Keratinocyte (primary cell): ENCODE data around the gene CCDC15. TPM values are rescaled to one million over a fixed set of nuclear protein-coding genes. Genes with fewer than 3 reads are reported as not detected.
A peak's percentile ranks its signal among the peaks of the same experiment; 100 is the strongest.

Source experiments
- DNase-seq: peaks from one replicate; pipeline ENCODE4 v3.0.0-alpha.2; 2011; ENCODE audit warnings: low read depth, missing footprints, low spot score
- FAIRE-seq: peaks from 2 replicates; lab custom pipeline; 2011; peaks lifted over from hg19 to GRCh38; lab: Jason Lieb, UNC
- H2AFZ ChIP-seq: 2 replicates; pipeline ENCODE4 v1.6.0; 2012; ENCODE audit warnings: low read length, control low read depth, inconsistent platforms; ENCODE audit not compliant: control insufficient read depth
- H3K27ac ChIP-seq: 2 replicates; pipeline ENCODE4 v1.5.1; 2011; ENCODE audit warnings: low read length; ENCODE audit not compliant: control insufficient read depth, insufficient read depth
- H3K27me3 ChIP-seq: 3 replicates; pipeline ENCODE4 v1.6.0; 2011; ENCODE audit warnings: low read length; ENCODE audit not compliant: control insufficient read depth, insufficient read depth; ENCODE audit errors: extremely low read depth
- H3K36me3 ChIP-seq, 2 experiments: 2 replicates in 1 of 2; 3 replicates in 1 of 2; pipeline ENCODE4 v1.5.1; 2011; ENCODE audit warnings: low read length in 2 of 2, mild to moderate bottlenecking in 1 of 2; ENCODE audit not compliant: control insufficient read depth in 2 of 2, insufficient read depth in 2 of 2; ENCODE audit errors: extremely low read depth in 1 of 2
- H3K4me1 ChIP-seq: 3 replicates; pipeline ENCODE4 v1.5.1; 2011; ENCODE audit warnings: low read length; ENCODE audit not compliant: control insufficient read depth, insufficient read depth; ENCODE audit errors: extremely low read depth
- H3K4me2 ChIP-seq: 3 replicates; pipeline ENCODE4 v1.6.0; 2011; ENCODE audit warnings: low read depth, low read length; ENCODE audit not compliant: control insufficient read depth, insufficient read depth; ENCODE audit errors: extremely low read depth
- H3K4me3 ChIP-seq, 3 experiments: fragments of 200-600 bp in 1 of 3; sonication (generic) in 1 of 3; 2 replicates in 2 of 3; 3 replicates in 1 of 3; pipeline ENCODE4 v1.5.1; 2011 to 2016; ENCODE audit warnings: low read length in 3 of 3, mild to moderate bottlenecking in 3 of 3, control low read depth in 2 of 3, inconsistent platforms in 1 of 3, low read depth in 1 of 3, mixed read lengths in 1 of 3, mixed run types in 1 of 3, moderate library complexity in 1 of 3; ENCODE audit not compliant: control insufficient read depth in 2 of 3, insufficient read depth in 2 of 3; ENCODE audit errors: extremely low read depth in 1 of 3
- H3K79me2 ChIP-seq: 2 replicates; pipeline ENCODE4 v1.6.0; 2012; ENCODE audit warnings: low read length; ENCODE audit not compliant: control insufficient read depth, insufficient read depth
- H3K9ac ChIP-seq: 3 replicates; pipeline ENCODE4 v1.6.0; 2011; ENCODE audit warnings: low read length; ENCODE audit not compliant: control insufficient read depth, insufficient read depth; ENCODE audit errors: extremely low read depth
- H3K9me1 ChIP-seq: 3 replicates; pipeline ENCODE4 v1.6.0; 2011; ENCODE audit warnings: low read length; ENCODE audit not compliant: control insufficient read depth, insufficient read depth; ENCODE audit errors: extremely low read depth
- H3K9me3 ChIP-seq: 2 replicates; pipeline ENCODE4 v1.5.1; 2012; ENCODE audit warnings: low read depth, low read length; ENCODE audit not compliant: control insufficient read depth
- H4K20me1 ChIP-seq: 3 replicates; pipeline ENCODE4 v1.6.0; 2011; ENCODE audit warnings: low read length; ENCODE audit not compliant: control insufficient read depth, insufficient read depth; ENCODE audit errors: extremely low read depth
- CTCF ChIP-seq, 3 experiments: IDR thresholded peaks in 1 of 3; conservative IDR thresholded peaks in 1 of 3; optimal IDR thresholded peaks in 1 of 3; 2 replicates in 2 of 3; 3 replicates in 1 of 3; pipeline versions ENCODE3 to v1.5.1; 2011; ENCODE audit warnings: low read length in 3 of 3, mild to moderate bottlenecking in 3 of 3, moderate library complexity in 2 of 3, control low read depth in 1 of 3, inconsistent platforms in 1 of 3; ENCODE audit not compliant: insufficient read depth in 2 of 3; ENCODE audit errors: extremely low read depth in 1 of 3
- EZH2 ChIP-seq: IDR thresholded peaks from one replicate; pipeline ENCODE4 v1.6.1; 2012; ENCODE audit warnings: inconsistent platforms, mild to moderate bottlenecking, low read length, moderate library complexity
- dilution Hi-C: fragments of 300-500 bp; cut with MboI; formaldehyde crosslinking; loops from one replicate; pipeline ENCODE4 v1.7.0; 2020; ENCODE audit warnings: low sequenced_read_pairs; ENCODE audit not compliant: extremely low pct_ligation_motif_present
- polyA plus RNA-seq, 5 experiments: library from polyadenylated mRNA; depleted of rRNA in 3 of 5; stranded (reverse) in 3 of 5; stranded (forward) in 1 of 5; unstranded in 1 of 5; fragments of >200 nt; gene quantifications; 1 replicate in 1 of 5; 2 replicates in 3 of 5; 3 replicates in 1 of 5; pipeline versions ENCODE4 v1.2.1 to v1.2.3, GENCODE V29; 2011 to 2012; ENCODE audit warnings: missing spikeins in 2 of 5, low read depth in 1 of 5, low replicate concordance in 1 of 5

Gene CCDC15
- polyA plus RNA-seq, 1 donor (not counting 4 experiments of a cell fraction or from before 2014, with no cell fraction given), result 2.0 TPM

DNA sequence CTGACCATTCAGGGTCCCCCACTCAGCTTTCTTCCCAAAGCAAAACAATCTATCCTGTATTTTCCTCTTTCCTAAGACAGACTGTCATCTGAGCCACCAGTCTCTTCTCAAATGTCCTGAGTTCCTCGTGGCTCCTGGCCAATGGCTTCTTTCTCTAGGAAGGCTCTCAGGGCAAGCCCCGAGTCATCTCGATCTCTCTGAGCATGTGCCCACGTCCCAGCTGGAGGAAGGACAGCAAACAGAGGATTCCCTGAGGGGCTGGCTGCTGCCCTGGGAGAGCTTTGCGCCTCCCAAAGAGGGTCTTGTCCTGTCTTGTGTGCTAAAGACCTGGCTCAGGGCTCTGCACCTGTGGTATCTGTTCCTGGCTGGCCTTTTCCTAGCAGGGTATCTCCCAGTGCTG is 117.4 kb downstream of the CCDC15 start:
- Histone ChIP-seq H3K9me1 (no peaks in the 10 kb centered on the region), H3K9ac (peak overlapping the region; percentile 24), H3K4me1 (peaks cover 35% of the 10 kb centered on the region), H3K4me3 (no peak overlapping the region), H4K20me1 (no peaks in the 10 kb centered on the region), H3K79me2 (no peaks in the 10 kb centered on the region), H3K4me2 (peak overlapping the region; percentile 52), H3K27ac (peak overlapping the region; percentile 62), H2AFZ (peak overlapping the region; percentile 27), H3K27me3 (no peaks in the 10 kb centered on the region), H3K9me3 (no peaks in the 10 kb centered on the region), H3K36me3 (no peaks in the 10 kb centered on the region)
- no peak for TF ChIP-seq EZH2
- TF ChIP-seq CTCF (optimal IDR thresholded peaks at IDR 0.05 in 1 of 3, IDR thresholded peaks at IDR 0.05 in 1 of 3, conservative IDR thresholded peaks at IDR 0.05 in 1 of 3; ENCODE audit: extremely low read depth in 1 of 3, insufficient read depth in 2 of 3, low read length in 3 of 3), result no peak
- dilution Hi-C loops, result no loop called here
- FAIRE-seq (no peak), DNase-seq (no peak)

GRCh38 chr11:125071846-125072217 is 117.8 kb downstream of the CCDC15 start:
- Histone ChIP-seq H2AFZ (no peak overlapping the region), H3K27ac (no peak overlapping the region), H3K4me2 (no peak overlapping the region), H3K79me2 (no peaks in the 10 kb centered on the region), H3K4me1 (peaks cover 35% of the 10 kb centered on the region), H3K27me3 (no peaks in the 10 kb centered on the region), H3K9me3 (no peaks in the 10 kb centered on the region), H3K9ac (no peak overlapping the region), H3K9me1 (no peaks in the 10 kb centered on the region), H3K36me3 (no peaks in the 10 kb centered on the region), H4K20me1 (no peaks in the 10 kb centered on the region), H3K4me3 (no peak overlapping the region)
- TF ChIP-seq CTCF (optimal IDR thresholded peaks at IDR 0.05 in 1 of 3, IDR thresholded peaks at IDR 0.05 in 1 of 3, conservative IDR thresholded peaks at IDR 0.05 in 1 of 3; ENCODE audit: extremely low read depth in 1 of 3, insufficient read depth in 2 of 3, low read length in 3 of 3), result no peak
- no peak for TF ChIP-seq EZH2
- FAIRE-seq, result no peak
- no peak for DNase-seq
- dilution Hi-C loops, result no loop called here
